Ovary (tissue), 9 donors: Measurements from ENCODE around the gene KLHL18. TPM values are rescaled to one million over a fixed set of nuclear protein-coding genes. Genes with fewer than 3 reads are reported as not detected.
"Not testable (repeated sequence)": the region's sequence is repeated elsewhere in the genome, so short reads cannot be mapped to it uniquely, and the experiment has no call there.

ENCODE experiments used
- DNase-seq, 5 donors: peaks; one replicate each; pipeline ENCODE4 v3.0.0-alpha.2; 2019 to 2020
- H3K27ac ChIP-seq, 2 donors: fragments of 200-600 bp; one replicate each; pipeline versions ENCODE4 v1.5.1 to v1.8.0; 2019 to 2022
- H3K27me3 ChIP-seq: fragments of 200-600 bp; one replicate; pipeline ENCODE4 v1.8.0; 2022
- H3K36me3 ChIP-seq: fragments of 200-600 bp; sonication (generic); one replicate; pipeline ENCODE4 v1.5.1; 2019
- H3K4me1 ChIP-seq: one replicate; pipeline ENCODE4 v1.8.1; 2013; ENCODE audit warnings: mild to moderate bottlenecking, moderate library complexity; ENCODE audit not compliant: insufficient read depth
- H3K4me3 ChIP-seq: fragments of 200-600 bp; sonication (generic); one replicate; pipeline ENCODE4 v1.5.1; 2017
- H3K9me3 ChIP-seq, 2 donors: fragments of 200-600 bp in 1 of 2; sonication (generic) in 1 of 2; one replicate each; pipeline versions ENCODE4 v1.5.1 to v1.8.1; 2013 to 2019; ENCODE audit warnings: mild to moderate bottlenecking in 1 of 2, moderate library complexity in 1 of 2
- CTCF ChIP-seq, 3 donors: fragments of 450-650 bp in 2 of 3; fragments of 200-600 bp in 1 of 3; IDR thresholded peaks; one replicate each; pipeline versions ENCODE4 v1.5.1 to v1.8.0; 2016 to 2022; ENCODE audit warnings: antibody characterized with exemption in 3 of 3, mild to moderate bottlenecking in 1 of 3
- EP300 ChIP-seq: sonication (generic); formaldehyde crosslinking; IDR thresholded peaks from one replicate; pipeline ENCODE4 v1.6.1; 2017; ENCODE audit warnings: antibody characterized with exemption
- POLR2A ChIP-seq: fragments of 450-650 bp; IDR thresholded peaks from one replicate; pipeline ENCODE4 v1.6.1; 2017; ENCODE audit warnings: antibody characterized with exemption, mild to moderate bottlenecking, moderate library complexity
- WGBS, 3 donors: extraction: QIAGEN DNeasy Blood & Tissue Kit in 1 of 3; methylation state at CpG; one replicate each; pipeline versions ENCODE4 v1.1.5 to v1.1.7; 2013 to 2017; 5-methylcytosine and 5-hydroxymethylcytosine counted together
- intact Hi-C, 4 donors: fragments of 100-400 bp; cut with DNase I; formaldehyde crosslinking; loops; one replicate each; pipeline versions ENCODE4 v1.11.0 to v1.15.1; 2022 to 2023
- polyA plus RNA-seq, 2 donors: library from polyadenylated mRNA; stranded (reverse); fragments of 200-250 nt in 1 of 2; fragments of 350-450 nt in 1 of 2; fragmentation: Illumina TruSeq in 1 of 2; extraction: RNeasy Lipid Tissue Mini Kit (QIAGEN cat#74804) in 1 of 2; gene quantifications; one replicate each; pipeline ENCODE4 v1.2.3, GENCODE V29; 2013 to 2014
- total RNA-seq, 7 donors: library from RNA; depleted of rRNA in 2 of 7; stranded (reverse); fragments of >200 nt in 2 of 7; fragmentation: NEBNext Ultra II Directional in 3 of 7; extraction: Animal tissue kit (Norgen Biotek cat#: 25700) in 3 of 7; gene quantifications; one replicate each; pipeline versions ENCODE4 v1.1.0 to v1.2.4, GENCODE V29; 2016 to 2023
- donor health status: DM: no; HTN: no; CAD: no; lungs with moderate emphysema.
- donor health status: DM: no; HTN: no; CAD: no.
- donor health status: Bipolar disorder and iron deficiency.
- donor health status: DM: yes; HTN: yes; CAD: no.
- donor health status: DM: no; HTN: no; CAD: no.
- donor health status: DM: yes; HTN: yes; CAD: no.

The KLHL18 gene
- total and polyA plus RNA-seq, 9 donors: 6.2 to 23.7 (median 13.5) TPM

- no peaks in the 10 kb centered on the region for H3K36me3 ChIP-seq
- no peaks in the 10 kb centered on the region for H3K9me3 ChIP-seq
- no peak overlapping the region for H3K4me3 ChIP-seq
- WGBS, 3 donors: 88 to 95% (median 90%) methylated on average over 31 of the region's 31 CpGs
- H3K27ac ChIP-seq: no peak overlapping the region
- intact Hi-C loops: no loop called here
- no peak for DNase-seq
- no peaks in the 10 kb centered on the region for H3K4me1 ChIP-seq
- TF ChIP-seq POLR2A: no peak
- no peak for TF ChIP-seq EP300
- TF ChIP-seq CTCF (IDR thresholded peaks at IDR 0.05): no peak
- no peaks in the 10 kb centered on the region for H3K27me3 ChIP-seq
Measured at GRCh38 chr3:47356201-47356600, 73.5 kb downstream of the KLHL18 start.

- intact Hi-C loops: no loop called here
- DNase-seq: no peak
- Histone ChIP-seq H3K27me3 (no peaks in the 10 kb centered on the region), H3K4me3 (no peak overlapping the region), H3K36me3 (no peaks in the 10 kb centered on the region), H3K4me1 (no peaks in the 10 kb centered on the region), H3K27ac (no peak overlapping the region), H3K9me3 (no peaks in the 10 kb centered on the region)
- TF ChIP-seq EP300 (no peak), CTCF (IDR thresholded peaks at IDR 0.05) (no peak), POLR2A (no peak)
- 54 to 57% (median 57%) methylated on average over 1 of the region's 1 CpG for WGBS, 3 donors
Measured at GRCh38 chr3:47359323-47359722, 76.6 kb downstream of the KLHL18 start.

- intact Hi-C loops, H3K36me3 ChIP-seq, H3K9me3 ChIP-seq, H3K4me1 ChIP-seq, H3K27me3 ChIP-seq, DNase-seq, H3K27ac ChIP-seq, H3K4me3 ChIP-seq: not testable (repeated sequence)
- WGBS, 3 donors: 93 to 95% (median 94%) methylated on average over 4 of the region's 4 CpGs
Measured at GRCh38 chr3:47360110-47360517, 77.4 kb downstream of the KLHL18 start.

- TF ChIP-seq POLR2A (no peak), CTCF (IDR thresholded peaks at IDR 0.05) (no peak), EP300 (no peak)
- Histone ChIP-seq H3K36me3 (no peaks in the 10 kb centered on the region), H3K4me1 (no peaks in the 10 kb centered on the region), H3K4me3 (no peak overlapping the region), H3K27ac (no peak overlapping the region), H3K9me3 (no peaks in the 10 kb centered on the region), H3K27me3 (no peaks in the 10 kb centered on the region)
- no peak for DNase-seq
- intact Hi-C loops: no loop called here
- WGBS, 3 donors: 83 to 94% (median 89%) methylated on average over 5 of the region's 5 CpGs
Measured at GRCh38 chr3:47362701-47363100, 80.0 kb downstream of the KLHL18 start.

- H3K4me1 ChIP-seq: no peaks in the 10 kb centered on the region
- H3K27ac ChIP-seq: no peak overlapping the region
- H3K4me3 ChIP-seq: no peak overlapping the region
- no peak for DNase-seq
- TF ChIP-seq CTCF (IDR thresholded peaks at IDR 0.05) (no peak), POLR2A (no peak), EP300 (no peak)
- no peaks in the 10 kb centered on the region for H3K27me3 ChIP-seq
- WGBS, 3 donors: 61 to 70% (median 67%) methylated on average over 11 of the region's 11 CpGs
- intact Hi-C loops: no loop called here
- H3K36me3 ChIP-seq: no peaks in the 10 kb centered on the region
- no peaks in the 10 kb centered on the region for H3K9me3 ChIP-seq
Measured at GRCh38 chr3:47365213-47366153, 82.7 kb downstream of the KLHL18 start.
